Natural killer cell (primary cell): Measurements from ENCODE around the gene PPP2R2C. TPM values are rescaled to one million over a fixed set of nuclear protein-coding genes. Genes with fewer than 3 reads are reported as not detected.

ENCODE experiments used
- ATAC-seq, 3 donors: fragments of 150-1000 bp in 2 of 3; fragments of 200-7000 bp in 1 of 3; cut with Tn5 transposase; 1 replicate in 1 of 3; 2 replicates in 2 of 3; pipeline ENCODE4 v1.10.0; 2021; ENCODE audit warnings: mild to moderate bottlenecking in 2 of 3, moderate library complexity in 2 of 3
- DNase-seq, 2 donors: peaks; one replicate each; pipeline versions ENCODE4 v3.0.0 to v3.0.0-alpha.2; 2013 to 2021; ENCODE audit warnings: mixed read lengths in 1 of 2
- H3K27ac ChIP-seq: one replicate; pipeline ENCODE4 v1.5.1; 2013; ENCODE audit warnings: mild to moderate bottlenecking, low read length
- H3K27me3 ChIP-seq: one replicate; pipeline ENCODE4 v1.6.1; 2013; ENCODE audit warnings: low read length; ENCODE audit not compliant: control insufficient read depth, insufficient read depth
- H3K36me3 ChIP-seq: one replicate; pipeline ENCODE4 v1.6.1; 2013; ENCODE audit warnings: low read length; ENCODE audit not compliant: control insufficient read depth, insufficient read depth
- H3K4me1 ChIP-seq: one replicate; pipeline ENCODE4 v1.6.1; 2013; ENCODE audit warnings: low read length; ENCODE audit not compliant: control insufficient read depth, insufficient read depth
- H3K4me3 ChIP-seq: one replicate; pipeline ENCODE4 v1.5.1; 2013; ENCODE audit warnings: low read length
- H3K9me3 ChIP-seq: one replicate; pipeline ENCODE4 v1.6.1; 2013; ENCODE audit warnings: low read length; ENCODE audit not compliant: control insufficient read depth, insufficient read depth
- H3K27ac Mint-ChIP-seq, 2 donors: one replicate each; pipeline ENCODE4 v1.8.0; 2022; ENCODE audit warnings: mild to moderate bottlenecking in 2 of 2, mixed read lengths in 2 of 2, moderate library complexity in 1 of 2
- H3K27me3 Mint-ChIP-seq, 2 donors: one replicate each; pipeline ENCODE4 v1.8.0; 2022; ENCODE audit warnings: low read depth in 2 of 2, mixed read lengths in 2 of 2
- H3K36me3 Mint-ChIP-seq: one replicate; pipeline ENCODE4 v1.8.0; 2022; ENCODE audit warnings: mixed read lengths
- H3K4me1 Mint-ChIP-seq, 2 donors: one replicate each; pipeline ENCODE4 v1.8.0; 2022; ENCODE audit warnings: mixed read lengths in 2 of 2
- H3K4me3 Mint-ChIP-seq: one replicate; pipeline ENCODE4 v1.8.0; 2022; ENCODE audit warnings: mild to moderate bottlenecking, moderate library complexity, mixed read lengths
- H3K9me3 Mint-ChIP-seq, 2 donors: one replicate each; pipeline ENCODE4 v1.8.0; 2022; ENCODE audit warnings: mixed read lengths in 2 of 2
- CTCF ChIP-seq: fragments of 200-600 bp; IDR thresholded peaks from one replicate; pipeline ENCODE4 v1.8.0; 2022; ENCODE audit warnings: antibody characterized with exemption
- WGBS: methylation state at CpG from one replicate; pipeline ENCODE4 v1.1.7; 2013; ENCODE audit warnings: missing lambda C conversion rate; ENCODE audit not compliant: insufficient coverage; 5-methylcytosine and 5-hydroxymethylcytosine counted together
- intact Hi-C: fragments of 100-400 bp; cut with micrococcal nuclease; formaldehyde crosslinking; loops from one replicate; pipeline ENCODE4 v1.14.2; 2022
- total RNA-seq, 4 donors: library from RNA; stranded (reverse); fragments of 120-200 nt in 1 of 4; gene quantifications; one replicate each; pipeline versions ENCODE4 v1.2.3 to v1.2.4, GENCODE V29; 2013 to 2022

The PPP2R2C gene
- total RNA-seq, 3 donors from 2014 or later (not counting 1 experiment from before 2014, with no cell fraction given): not detected

- H3K9me3 Mint-ChIP-seq: no peaks in the 10 kb centered on the region
- no peak overlapping the region for H3K27ac Mint-ChIP-seq
- peaks cover 22 to 26% of the 10 kb centered on the region in 2 donors for H3K27me3 Mint-ChIP-seq
- Histone ChIP-seq H3K9me3 (no peaks in the 10 kb centered on the region), H3K27ac (no peak overlapping the region), H3K4me3 (no peak overlapping the region), H3K27me3 (no peaks in the 10 kb centered on the region), H3K4me1 (no peaks in the 10 kb centered on the region), H3K36me3 (no peaks in the 10 kb centered on the region)
- no peaks in the 10 kb centered on the region for H3K4me1 Mint-ChIP-seq
- intact Hi-C loops: no loop called here
- no peak overlapping the region for H3K4me3 Mint-ChIP-seq
- WGBS: 75% methylated on average over 7 of the region's 8 CpGs
- no peaks in the 10 kb centered on the region for H3K36me3 Mint-ChIP-seq
- ATAC-seq (no peak), DNase-seq (no peak)
- TF ChIP-seq CTCF: no peak
Measured at GRCh38 chr4:6453688-6453990, 18.8 kb downstream of the PPP2R2C start.

GRCh38 chr4:6452897-6453687 lies 19.3 kb downstream of the PPP2R2C start:
- no peaks in the 10 kb centered on the region for H3K36me3 Mint-ChIP-seq
- no peaks in the 10 kb centered on the region for H3K36me3 ChIP-seq
- H3K27ac Mint-ChIP-seq: no peak overlapping the region
- intact Hi-C loops: no loop called here
- no peaks in the 10 kb centered on the region for H3K9me3 Mint-ChIP-seq
- no peak overlapping the region for H3K4me3 ChIP-seq
- no peak overlapping the region for H3K27ac ChIP-seq
- no peaks in the 10 kb centered on the region for H3K4me1 Mint-ChIP-seq
- H3K4me1 ChIP-seq: no peaks in the 10 kb centered on the region
- no peaks in the 10 kb centered on the region for H3K27me3 ChIP-seq
- no peaks in the 10 kb centered on the region for H3K9me3 ChIP-seq
- no peak overlapping the region for H3K4me3 Mint-ChIP-seq
- H3K27me3 Mint-ChIP-seq: peaks cover 17 to 20% of the 10 kb centered on the region in 2 donors
- DNase-seq (no peak), ATAC-seq (no peak)
- no peak for TF ChIP-seq CTCF
- WGBS: 78% methylated on average over 20 of the region's 20 CpGs

- WGBS: 80% methylated on average over 11 of the region's 11 CpGs
- no peaks in the 10 kb centered on the region for H3K36me3 Mint-ChIP-seq
- ATAC-seq: no peak
Measured at GRCh38 chr4:6452116-6452896, 20.1 kb downstream of the PPP2R2C start.

More at GRCh38 chr4:6452116-6452896, 20.1 kb downstream of the PPP2R2C start:
- Histone ChIP-seq H3K36me3 (no peaks in the 10 kb centered on the region), H3K4me3 (no peak overlapping the region), H3K4me1 (no peaks in the 10 kb centered on the region), H3K27me3 (no peaks in the 10 kb centered on the region), H3K9me3 (no peaks in the 10 kb centered on the region), H3K27ac (no peak overlapping the region)
- H3K4me1 Mint-ChIP-seq: no peaks in the 10 kb centered on the region
- H3K9me3 Mint-ChIP-seq: no peaks in the 10 kb centered on the region
- TF ChIP-seq CTCF: no peak
- peaks cover 13 to 16% of the 10 kb centered on the region in 2 donors for H3K27me3 Mint-ChIP-seq
- no peak overlapping the region for H3K4me3 Mint-ChIP-seq
- intact Hi-C loops: no loop called here
- no peak overlapping the region for H3K27ac Mint-ChIP-seq
- DNase-seq: no peak
